Measurements from ENCODE around the gene PCMT1. TPM values are rescaled to one million over a fixed set of nuclear protein-coding genes. Genes with fewer than 3 reads are reported as not detected.

PCMT1 gene
- total RNA-seq, 1 donor from 2014 or later, result 58.5 TPM

DNA sequence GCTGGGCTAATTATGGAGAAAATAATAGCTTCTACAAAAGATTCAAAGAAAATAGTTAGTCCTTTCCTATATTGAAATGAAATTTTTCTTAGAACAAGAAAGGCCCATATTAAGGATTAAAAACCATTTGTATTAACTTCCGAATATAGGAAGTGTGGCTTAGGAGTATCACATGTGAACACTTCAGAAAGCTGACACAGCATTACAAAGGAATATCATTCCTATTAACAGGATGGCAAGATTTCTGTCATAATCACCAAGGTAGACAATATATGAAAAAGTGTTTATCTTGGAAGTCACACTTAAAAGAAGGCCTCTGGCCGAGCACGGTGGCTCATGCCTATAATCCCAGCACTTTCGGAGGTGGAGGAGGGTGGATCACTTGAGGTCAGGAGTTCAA lies 26.3 kb upstream of the PCMT1 start:
- H3K4me1 Mint-ChIP-seq (ENCODE audit: unreplicated experiment), result peaks cover 3% of the 10 kb centered on the region
- H3K36me3 Mint-ChIP-seq (ENCODE audit: low read depth, unreplicated experiment), result no peaks in the 10 kb centered on the region
- no peak for DNase-seq (ENCODE audit: low spot score)
- no peaks in the 10 kb centered on the region for H3K9me3 Mint-ChIP-seq (ENCODE audit: unreplicated experiment)
- H3K27me3 Mint-ChIP-seq (ENCODE audit: unreplicated experiment), result peaks cover 2% of the 10 kb centered on the region
- no peak overlapping the region for H3K4me3 Mint-ChIP-seq (ENCODE audit: unreplicated experiment)
- no peak overlapping the region for H3K27ac Mint-ChIP-seq (ENCODE audit: unreplicated experiment)
- TF ChIP-seq, protein P1, sequence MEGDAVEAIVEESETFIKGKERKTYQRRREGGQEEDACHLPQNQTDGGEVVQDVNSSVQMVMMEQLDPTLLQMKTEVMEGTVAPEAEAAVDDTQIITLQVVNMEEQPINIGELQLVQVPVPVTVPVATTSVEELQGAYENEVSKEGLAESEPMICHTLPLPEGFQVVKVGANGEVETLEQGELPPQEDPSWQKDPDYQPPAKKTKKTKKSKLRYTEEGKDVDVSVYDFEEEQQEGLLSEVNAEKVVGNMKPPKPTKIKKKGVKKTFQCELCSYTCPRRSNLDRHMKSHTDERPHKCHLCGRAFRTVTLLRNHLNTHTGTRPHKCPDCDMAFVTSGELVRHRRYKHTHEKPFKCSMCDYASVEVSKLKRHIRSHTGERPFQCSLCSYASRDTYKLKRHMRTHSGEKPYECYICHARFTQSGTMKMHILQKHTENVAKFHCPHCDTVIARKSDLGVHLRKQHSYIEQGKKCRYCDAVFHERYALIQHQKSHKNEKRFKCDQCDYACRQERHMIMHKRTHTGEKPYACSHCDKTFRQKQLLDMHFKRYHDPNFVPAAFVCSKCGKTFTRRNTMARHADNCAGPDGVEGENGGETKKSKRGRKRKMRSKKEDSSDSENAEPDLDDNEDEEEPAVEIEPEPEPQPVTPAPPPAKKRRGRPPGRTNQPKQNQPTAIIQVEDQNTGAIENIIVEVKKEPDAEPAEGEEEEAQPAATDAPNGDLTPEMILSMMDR (IDR thresholded peaks at IDR 0.05; ENCODE audit: unreplicated experiment), result no peak

DNA sequence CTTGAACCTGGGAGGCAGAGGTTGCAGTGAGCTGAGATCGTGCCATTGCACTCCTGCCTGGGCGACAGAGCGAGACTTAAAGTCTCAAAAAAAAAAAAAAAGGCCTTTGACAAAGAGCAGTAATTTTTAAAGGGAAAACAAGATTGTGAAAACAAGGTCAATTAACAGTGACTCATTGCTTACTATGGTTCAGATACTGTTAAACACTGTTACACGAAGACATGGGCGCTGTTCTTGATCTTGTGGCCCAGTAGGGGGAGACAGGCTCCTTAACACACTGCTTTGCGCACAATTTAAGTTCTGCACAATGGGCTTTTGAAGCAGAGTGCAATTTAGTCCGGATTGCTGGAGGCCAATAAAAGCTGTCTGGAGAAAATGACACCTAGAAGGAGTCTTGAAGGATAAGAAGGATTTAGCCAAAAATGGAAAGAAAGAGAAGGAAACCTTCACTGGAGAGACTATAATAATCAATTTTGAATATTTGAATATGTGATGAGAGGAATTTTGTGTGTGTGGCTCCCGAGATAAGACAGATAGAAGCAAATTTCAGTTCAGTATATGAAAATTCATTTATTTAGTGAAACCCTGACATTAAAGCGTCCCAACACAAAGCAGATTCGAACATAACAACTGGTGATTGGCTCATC lies 25.6 kb upstream of the PCMT1 start:
- peak; percentile 21 for DNase-seq (ENCODE audit: low spot score)
- Mint-ChIP-seq H3K27ac (ENCODE audit: unreplicated experiment) (peak overlapping the region; percentile 20), H3K4me1 (ENCODE audit: unreplicated experiment) (no peaks in the 10 kb centered on the region)

DNA sequence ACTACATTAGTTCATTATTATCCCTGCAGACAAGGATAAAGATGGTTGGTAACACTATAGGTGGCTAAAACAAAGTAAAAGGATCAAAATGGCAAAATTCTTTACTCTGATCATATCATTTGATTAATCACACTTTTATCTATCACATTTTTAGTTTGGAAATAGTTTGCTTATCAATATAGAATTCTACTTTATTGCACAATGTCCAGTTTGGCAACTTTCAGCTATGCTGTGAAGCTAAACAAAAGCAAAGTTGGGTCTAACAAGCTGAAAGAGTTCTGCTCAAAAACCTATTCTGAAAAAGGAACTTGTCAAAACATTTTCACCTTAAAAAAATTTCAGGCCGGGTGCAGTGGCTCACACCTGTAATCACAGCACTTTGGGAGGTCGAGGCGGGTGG lies 23.8 kb upstream of the PCMT1 start:
- no peaks in the 10 kb centered on the region for H3K4me1 Mint-ChIP-seq (ENCODE audit: unreplicated experiment)
- H3K9me3 Mint-ChIP-seq (ENCODE audit: unreplicated experiment), result no peaks in the 10 kb centered on the region
- DNase-seq (ENCODE audit: low spot score), result no peak
- no peak overlapping the region for H3K4me3 Mint-ChIP-seq (ENCODE audit: unreplicated experiment)
- H3K27me3 Mint-ChIP-seq (ENCODE audit: unreplicated experiment), result no peaks in the 10 kb centered on the region
- H3K36me3 Mint-ChIP-seq (ENCODE audit: low read depth, unreplicated experiment), result peaks cover 11% of the 10 kb centered on the region
- TF ChIP-seq, protein P1 (IDR thresholded peaks at IDR 0.05; ENCODE audit: unreplicated experiment), result no peak
- H3K27ac Mint-ChIP-seq (ENCODE audit: unreplicated experiment), result no peak overlapping the region

More for the DNA sequence above, 25.6 kb upstream of the PCMT1 start:
- Mint-ChIP-seq H3K4me3 (ENCODE audit: unreplicated experiment) (no peak overlapping the region), H3K27me3 (ENCODE audit: unreplicated experiment) (no peaks in the 10 kb centered on the region), H3K9me3 (ENCODE audit: unreplicated experiment) (no peaks in the 10 kb centered on the region), H3K36me3 (ENCODE audit: low read depth, unreplicated experiment) (peaks cover 6% of the 10 kb centered on the region)
- TF ChIP-seq, protein P1 (IDR thresholded peaks at IDR 0.05; ENCODE audit: unreplicated experiment), result peak; percentile 47

DNA sequence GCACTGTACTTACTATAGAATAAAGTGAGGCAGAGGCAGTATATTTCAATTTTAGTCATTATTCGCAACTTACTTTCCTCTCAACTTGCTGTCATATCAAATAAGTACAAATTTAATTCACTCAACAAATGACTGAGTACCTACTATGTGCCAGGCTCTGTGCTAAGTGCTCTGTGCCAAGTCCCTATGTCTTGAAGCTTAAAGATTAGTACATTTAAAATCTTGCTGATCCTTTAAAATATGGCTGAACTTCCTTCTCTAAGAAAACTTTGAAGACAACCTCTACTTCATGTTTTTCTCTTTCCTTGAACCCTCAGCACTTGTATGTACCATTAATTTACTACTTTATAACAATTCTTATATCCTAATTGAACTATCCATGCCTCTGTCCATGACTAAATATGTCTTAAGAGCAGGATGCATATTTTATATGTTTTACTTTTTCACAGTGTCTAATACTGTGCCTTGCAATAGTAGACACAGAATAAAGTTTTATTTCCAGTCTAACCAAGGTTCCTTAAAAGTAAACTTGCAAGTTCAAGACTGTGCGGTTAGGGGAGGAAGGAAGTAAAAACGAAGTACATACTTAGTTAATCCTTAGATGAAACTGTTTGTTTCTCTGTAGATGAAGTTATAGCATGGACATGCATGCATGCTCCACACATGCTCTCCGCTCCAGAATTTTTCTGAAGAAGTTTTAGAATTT lies 21.6 kb upstream of the PCMT1 start:
- Mint-ChIP-seq H3K36me3 (ENCODE audit: low read depth, unreplicated experiment) (peaks cover 16% of the 10 kb centered on the region), H3K27me3 (ENCODE audit: unreplicated experiment) (no peaks in the 10 kb centered on the region), H3K4me3 (ENCODE audit: unreplicated experiment) (no peak overlapping the region), H3K4me1 (ENCODE audit: unreplicated experiment) (no peaks in the 10 kb centered on the region), H3K9me3 (ENCODE audit: unreplicated experiment) (no peaks in the 10 kb centered on the region), H3K27ac (ENCODE audit: unreplicated experiment) (no peak overlapping the region)
- DNase-seq (ENCODE audit: low spot score), result no peak
- TF ChIP-seq, protein P1 (IDR thresholded peaks at IDR 0.05; ENCODE audit: unreplicated experiment), result no peak

Measured in endothelial cell (in vitro differentiated cells).